Measurements from ENCODE around the gene GRHL3. TPM values are rescaled to one million over a fixed set of nuclear protein-coding genes. Genes with fewer than 3 reads are reported as not detected.

Gene GRHL3
- total RNA-seq, 3 donors from 2014 or later, result 0.65 TPM; not detected in 2

GRCh38 chr1:24351247-24351646 lies 32.1 kb downstream of the GRHL3 start:
- ATAC-seq, result no peak
- TF ChIP-seq CTCF (IDR thresholded peaks at IDR 0.05), result no peak
- no peak for DNase-seq
- intact Hi-C loops (cut with DNase I, micrococcal nuclease), result loop anchor here in 1 of 2 donors (10.0 kb wide), 1 partner anchor 116 kb away; no protein-coding TSS in a partner anchor
- no peak overlapping the region for H3K4me3 ChIP-seq
- H3K9me3 ChIP-seq, result no peaks in the 10 kb centered on the region
- H3K4me1 ChIP-seq (ENCODE audit: low read depth), result no peaks in the 10 kb centered on the region
- no peaks in the 10 kb centered on the region for H3K36me3 ChIP-seq (ENCODE audit: low read depth)

- Histone ChIP-seq H3K4me1 (ENCODE audit: low read depth) (no peaks in the 10 kb centered on the region), H3K4me3 (no peak overlapping the region), H3K36me3 (ENCODE audit: low read depth) (no peaks in the 10 kb centered on the region), H3K9me3 (no peaks in the 10 kb centered on the region)
- TF ChIP-seq CTCF (IDR thresholded peaks at IDR 0.05), result no peak
- no peak for ATAC-seq
- DNase-seq, result no peak
- intact Hi-C loops (cut with DNase I, micrococcal nuclease), result loop anchor here in 1 of 2 donors (10.0 kb wide), 1 partner anchor 117 kb away; no protein-coding TSS in a partner anchor
Measured at GRCh38 chr1:24351918-24352627, 32.9 kb downstream of the GRHL3 start.

DNA sequence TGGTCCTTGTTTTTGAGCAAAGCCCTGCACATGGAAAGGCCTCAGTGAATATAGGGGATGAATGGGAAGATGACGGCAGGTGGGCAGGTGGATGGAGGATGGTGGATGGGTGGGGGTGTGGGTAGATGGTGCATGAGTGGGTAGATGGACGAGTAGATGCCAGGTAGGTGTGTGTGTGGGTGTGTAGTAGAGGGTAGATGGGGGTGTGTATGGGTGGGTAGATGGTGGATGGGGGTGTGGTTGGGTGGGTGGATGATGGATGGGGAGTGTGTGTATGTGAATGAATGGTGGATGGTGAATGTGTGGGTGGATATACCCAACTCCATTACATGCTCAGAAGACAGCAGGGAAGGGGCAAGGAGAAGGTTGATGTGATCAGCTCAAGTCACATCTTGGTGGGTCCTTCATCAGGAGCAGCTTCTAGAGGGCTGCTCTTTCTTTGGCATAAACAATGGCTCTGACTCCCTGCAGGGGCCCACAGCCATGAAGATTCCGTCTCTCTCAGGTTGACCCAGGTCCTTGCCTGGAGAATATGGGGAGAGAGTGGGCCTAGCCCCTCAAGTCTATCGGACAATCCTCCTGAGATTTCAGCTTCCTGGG lies 34.2 kb downstream of the GRHL3 start:
- no peaks in the 10 kb centered on the region for H3K4me1 ChIP-seq (ENCODE audit: low read depth)
- no peak overlapping the region for H3K4me3 ChIP-seq
- no peak for ATAC-seq
- H3K9me3 ChIP-seq, result no peaks in the 10 kb centered on the region
- intact Hi-C loops (cut with DNase I, micrococcal nuclease), result loop anchor here in 1 of 2 donors (10.0 kb wide), 1 partner anchor 119 kb away; no protein-coding TSS in a partner anchor
- DNase-seq, result no peak
- no peak for TF ChIP-seq CTCF (IDR thresholded peaks at IDR 0.05)
- no peaks in the 10 kb centered on the region for H3K36me3 ChIP-seq (ENCODE audit: low read depth)

- TF ChIP-seq CTCF (IDR thresholded peaks at IDR 0.05), result no peak
- Histone ChIP-seq H3K36me3 (ENCODE audit: low read depth) (no peaks in the 10 kb centered on the region), H3K9me3 (no peaks in the 10 kb centered on the region), H3K4me1 (ENCODE audit: low read depth) (no peaks in the 10 kb centered on the region), H3K4me3 (no peak overlapping the region)
- DNase-seq, result no peak
- no peak for ATAC-seq
- intact Hi-C loops (cut with DNase I, micrococcal nuclease), result loop anchor here in 1 of 2 donors (10.0 kb wide), 1 partner anchor 121 kb away; no protein-coding TSS in a partner anchor
Measured at GRCh38 chr1:24355466-24355865, 36.3 kb downstream of the GRHL3 start.

GRCh38 chr1:24357038-24357437 lies 37.9 kb downstream of the GRHL3 start:
- H3K9me3 ChIP-seq, result no peaks in the 10 kb centered on the region
- intact Hi-C loops (cut with DNase I, micrococcal nuclease), result loop anchor here in 1 of 2 donors (10.0 kb wide), 1 partner anchor 122 kb away; no protein-coding TSS in a partner anchor
- no peaks in the 10 kb centered on the region for H3K4me1 ChIP-seq (ENCODE audit: low read depth)
- no peak for ATAC-seq
- DNase-seq, result no peak
- no peak overlapping the region for H3K4me3 ChIP-seq
- no peaks in the 10 kb centered on the region for H3K36me3 ChIP-seq (ENCODE audit: low read depth)
- TF ChIP-seq CTCF (IDR thresholded peaks at IDR 0.05), result no peak

All from mucosa of descending colon (tissue), 3 donors.